DMS 273 (cell line): ENCODE measurements around the gene TMEM86A.
"Not testable (repeated sequence)": the region's sequence is repeated elsewhere in the genome, so short reads cannot be mapped to it uniquely, and the experiment has no call there.

Source experiments
- DNase-seq: peaks from one replicate; lab custom pipeline; 2025; ENCODE audit not compliant: unreplicated experiment; lab: John Stamatoyannopoulos, UW

Gene TMEM86A

GRCh38 chr11:18698341-18699268 lies at the start of gene TMEM86A:
TMEM86A (plus strand) TSS chr11:18698779; CDS start chr11:18698887, 108 bp downstream.
- peak; percentile 87 for DNase-seq

- no peak for DNase-seq
Measured at GRCh38 chr11:18650353-18650752, 48.2 kb upstream of the TMEM86A start.

GRCh38 chr11:18650859-18651557 lies 47.6 kb upstream of the TMEM86A start:
- peak; percentile 50 for DNase-seq

GRCh38 chr11:18657673-18658072 lies 40.9 kb upstream of the TMEM86A start:
- no peak for DNase-seq

GRCh38 chr11:18665353-18665872 lies 33.2 kb upstream of the TMEM86A start:
- not testable (repeated sequence) for DNase-seq

- no peak for DNase-seq
Measured at GRCh38 chr11:18668131-18668530, 30.4 kb upstream of the TMEM86A start.

- no peak for DNase-seq
Measured at GRCh38 chr11:18669219-18669596, 29.4 kb upstream of the TMEM86A start.

- DNase-seq: no peak
Measured at GRCh38 chr11:18669711-18670110, 28.9 kb upstream of the TMEM86A start.

GRCh38 chr11:18671246-18671645 lies 27.3 kb upstream of the TMEM86A start:
- no peak for DNase-seq

GRCh38 chr11:18672209-18672608 lies 26.4 kb upstream of the TMEM86A start:
- DNase-seq: not testable (repeated sequence)

- no peak for DNase-seq
Measured at GRCh38 chr11:18676803-18677202, 21.8 kb upstream of the TMEM86A start.

- DNase-seq: no peak
Measured at GRCh38 chr11:18677560-18677959, 21.0 kb upstream of the TMEM86A start.

GRCh38 chr11:18681949-18682348 lies 16.6 kb upstream of the TMEM86A start:
- not testable (repeated sequence) for DNase-seq

- no peak for DNase-seq
Measured at GRCh38 chr11:18682466-18682865, 16.1 kb upstream of the TMEM86A start.

- no peak for DNase-seq
Measured at GRCh38 chr11:18684267-18684666, 14.3 kb upstream of the TMEM86A start.

GRCh38 chr11:18691467-18692140 lies 7.0 kb upstream of the TMEM86A start:
- DNase-seq: not testable (repeated sequence)

GRCh38 chr11:18692941-18693760 lies 5.4 kb upstream of the TMEM86A start:
- no peak for DNase-seq

GRCh38 chr11:18696638-18697225 lies 1.8 kb upstream of the TMEM86A start:
- no peak for DNase-seq

- no peak for DNase-seq
Measured at GRCh38 chr11:18697576-18697975, 1.0 kb upstream of the TMEM86A start.

GRCh38 chr11:18699269-18699596 lies 654 bp downstream of the TMEM86A start:
- no peak for DNase-seq
